Mucosa of descending colon (tissue), 3 donors: Measurements from ENCODE around the gene FLRT2. TPM values are rescaled to one million over a fixed set of nuclear protein-coding genes. Genes with fewer than 3 reads are reported as not detected.

Experiments used
- ATAC-seq: fragments of 200-7000 bp; cut with Tn5 transposase; one replicate; pipeline ENCODE4 v1.9.1; 2020; ENCODE audit warnings: mild to moderate bottlenecking, moderate library complexity
- DNase-seq, 3 donors: peaks; one replicate each; pipeline ENCODE4 v3.0.0-alpha.2; 2020
- H3K36me3 ChIP-seq: fragments of 200-600 bp; one replicate; pipeline ENCODE4 v1.8.0; 2021; ENCODE audit warnings: low read depth, mild to moderate bottlenecking
- H3K4me1 ChIP-seq: fragments of 200-600 bp; one replicate; pipeline ENCODE4 v1.8.0; 2021; ENCODE audit warnings: low read depth, mild to moderate bottlenecking
- H3K4me3 ChIP-seq: fragments of 200-600 bp; one replicate; pipeline ENCODE4 v1.8.0; 2021; ENCODE audit warnings: mild to moderate bottlenecking
- H3K9me3 ChIP-seq: fragments of 200-600 bp; one replicate; pipeline ENCODE4 v1.8.0; 2021; ENCODE audit warnings: mild to moderate bottlenecking
- intact Hi-C, 2 donors: fragments of 100-400 bp; cut with DNase I in 1 of 2; cut with micrococcal nuclease in 1 of 2; formaldehyde crosslinking; loops; one replicate each; pipeline versions ENCODE4 v1.11.0 to v1.11.1; 2022; cut with DNase I, micrococcal nuclease
- total RNA-seq, 3 donors: library from RNA; stranded (reverse); fragmentation: NEBNext Ultra II Directional in 2 of 3; extraction: Animal tissue kit (Norgen Biotek cat#: 25700) in 2 of 3; gene quantifications; one replicate each; pipeline versions ENCODE4 v1.2.1 to v1.2.4, GENCODE V29; 2021 to 2023
- TF ChIP-seq, protein P1 (sequence below): fragments of 200-600 bp; IDR thresholded peaks from one replicate; pipeline ENCODE4 v1.8.0; 2022; ENCODE audit warnings: antibody characterized with exemption, mild to moderate bottlenecking
- donor health status: DM: no; HTN: no; CAD: no; lungs with moderate emphysema.
- donor health status: DM: no; HTN: no; CAD: no.
- donor health status: DM: no; HTN: yes; CAD: no.

FLRT2 gene
- total RNA-seq, 3 donors from 2014 or later = 4.9 to 14.6 (median 7.1) TPM

DNA sequence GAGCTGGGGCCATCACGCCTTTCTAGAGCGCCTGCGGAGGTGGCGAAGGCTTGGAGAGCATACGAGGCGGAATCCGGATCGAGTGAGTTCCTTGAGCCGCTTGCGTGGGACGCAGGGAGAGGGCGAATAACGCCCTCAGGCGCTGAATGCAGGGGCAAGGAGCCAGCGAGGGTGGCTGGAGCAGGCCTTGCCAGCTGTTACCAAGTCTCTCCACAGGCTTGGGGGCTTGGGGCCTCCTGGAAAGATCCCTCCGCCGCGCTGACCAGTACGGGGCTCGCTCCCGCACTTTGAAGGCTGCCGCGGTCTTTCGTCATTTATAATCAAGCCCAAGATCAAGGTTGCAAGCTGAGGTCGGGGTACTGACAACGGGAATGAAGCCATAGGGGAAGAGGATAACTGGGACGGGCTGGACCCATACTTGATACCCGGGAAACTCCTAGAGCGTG lies 1.2 kb downstream of the FLRT2 start:
- intact Hi-C loops = no loop called here
- DNase-seq = peak; percentile 6 to 56 (median 28)
- no peak for ATAC-seq
- TF ChIP-seq, protein P1, sequence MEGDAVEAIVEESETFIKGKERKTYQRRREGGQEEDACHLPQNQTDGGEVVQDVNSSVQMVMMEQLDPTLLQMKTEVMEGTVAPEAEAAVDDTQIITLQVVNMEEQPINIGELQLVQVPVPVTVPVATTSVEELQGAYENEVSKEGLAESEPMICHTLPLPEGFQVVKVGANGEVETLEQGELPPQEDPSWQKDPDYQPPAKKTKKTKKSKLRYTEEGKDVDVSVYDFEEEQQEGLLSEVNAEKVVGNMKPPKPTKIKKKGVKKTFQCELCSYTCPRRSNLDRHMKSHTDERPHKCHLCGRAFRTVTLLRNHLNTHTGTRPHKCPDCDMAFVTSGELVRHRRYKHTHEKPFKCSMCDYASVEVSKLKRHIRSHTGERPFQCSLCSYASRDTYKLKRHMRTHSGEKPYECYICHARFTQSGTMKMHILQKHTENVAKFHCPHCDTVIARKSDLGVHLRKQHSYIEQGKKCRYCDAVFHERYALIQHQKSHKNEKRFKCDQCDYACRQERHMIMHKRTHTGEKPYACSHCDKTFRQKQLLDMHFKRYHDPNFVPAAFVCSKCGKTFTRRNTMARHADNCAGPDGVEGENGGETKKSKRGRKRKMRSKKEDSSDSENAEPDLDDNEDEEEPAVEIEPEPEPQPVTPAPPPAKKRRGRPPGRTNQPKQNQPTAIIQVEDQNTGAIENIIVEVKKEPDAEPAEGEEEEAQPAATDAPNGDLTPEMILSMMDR = no peak
- no peaks in the 10 kb centered on the region for H3K9me3 ChIP-seq
- H3K4me3 ChIP-seq = no peak overlapping the region
- no peaks in the 10 kb centered on the region for H3K4me1 ChIP-seq
- H3K36me3 ChIP-seq = no peaks in the 10 kb centered on the region

DNA sequence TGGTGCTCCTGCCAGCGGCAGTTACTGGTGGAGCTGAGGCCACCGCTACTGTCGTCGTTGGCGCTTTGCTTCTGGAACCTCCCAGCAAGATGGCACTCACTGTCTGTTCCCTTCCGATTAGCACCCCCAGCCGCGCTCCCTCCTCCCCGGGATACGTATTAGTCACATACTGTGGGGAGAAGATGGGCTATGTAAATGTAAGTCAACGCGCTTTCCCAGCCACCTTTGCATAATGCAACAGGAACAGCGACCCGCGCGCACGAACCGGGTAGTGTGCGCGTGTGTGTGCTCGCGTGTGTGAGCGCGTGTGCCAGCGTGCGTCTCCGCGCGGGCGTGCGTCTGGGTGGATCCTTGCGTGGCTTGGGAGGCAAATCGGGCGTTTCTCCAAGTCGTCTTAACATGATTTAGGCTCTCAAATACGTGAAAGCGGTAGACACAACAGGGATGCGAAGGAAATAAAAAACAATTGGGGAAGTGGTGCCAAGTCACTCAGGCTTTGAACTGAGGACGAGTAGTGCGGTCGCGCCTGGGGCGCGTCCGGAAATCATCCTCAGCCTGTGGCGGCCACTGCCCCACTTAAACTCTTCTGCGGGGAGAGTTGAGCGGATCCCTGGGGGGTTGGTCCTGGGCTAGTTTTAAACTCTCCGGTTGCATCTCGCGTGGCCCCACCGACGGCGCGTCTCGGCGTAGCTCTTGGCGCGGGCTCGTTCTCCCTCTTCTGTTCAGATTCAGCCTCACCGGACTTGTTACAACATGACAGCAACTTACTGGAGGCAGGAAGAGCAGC lies 1.8 kb downstream of the FLRT2 start:
- H3K4me1 ChIP-seq = no peaks in the 10 kb centered on the region
- H3K4me3 ChIP-seq = no peak overlapping the region
- no peaks in the 10 kb centered on the region for H3K36me3 ChIP-seq
- DNase-seq = peak; percentile 26 to 66 (median 43)
- ATAC-seq = peak; percentile 36
- intact Hi-C loops = no loop called here
- TF ChIP-seq, protein P1 = no peak
- no peaks in the 10 kb centered on the region for H3K9me3 ChIP-seq

DNA sequence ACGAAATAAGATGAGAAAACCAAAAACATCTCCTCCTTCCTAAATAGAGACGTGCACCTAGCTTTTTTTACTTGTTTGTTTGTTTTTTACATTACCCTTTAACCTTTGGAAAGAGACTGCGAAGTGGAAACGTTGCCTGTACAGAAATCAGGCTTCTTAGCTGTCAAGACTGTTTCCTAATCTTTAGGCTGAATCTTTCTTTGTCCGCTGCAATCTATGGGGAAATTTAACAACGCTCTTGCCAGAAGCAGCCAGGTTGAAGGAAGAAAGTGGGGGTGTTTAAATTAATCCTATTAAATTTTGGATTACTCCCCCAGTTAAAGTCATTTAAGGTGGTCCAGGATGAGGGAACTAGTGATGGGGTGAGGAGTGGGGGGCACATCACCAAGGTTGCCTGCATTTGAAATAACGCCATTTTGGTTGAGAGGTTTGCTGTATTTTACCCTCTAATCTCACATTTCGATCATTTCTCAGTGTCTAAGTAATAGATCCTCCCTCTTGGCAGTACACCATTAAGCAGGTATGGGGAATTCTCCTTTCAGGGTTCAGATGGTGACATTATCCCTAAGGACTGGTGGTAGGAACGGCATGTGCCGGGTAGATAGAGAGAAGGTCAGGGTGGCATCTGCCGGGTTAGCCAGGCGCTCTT lies 2.6 kb downstream of the FLRT2 start:
- intact Hi-C loops = no loop called here
- TF ChIP-seq, protein P1 = no peak
- H3K36me3 ChIP-seq = no peaks in the 10 kb centered on the region
- no peak overlapping the region for H3K4me3 ChIP-seq
- ATAC-seq (no peak), DNase-seq (no peak)
- H3K9me3 ChIP-seq = no peaks in the 10 kb centered on the region
- H3K4me1 ChIP-seq = no peaks in the 10 kb centered on the region

DNA sequence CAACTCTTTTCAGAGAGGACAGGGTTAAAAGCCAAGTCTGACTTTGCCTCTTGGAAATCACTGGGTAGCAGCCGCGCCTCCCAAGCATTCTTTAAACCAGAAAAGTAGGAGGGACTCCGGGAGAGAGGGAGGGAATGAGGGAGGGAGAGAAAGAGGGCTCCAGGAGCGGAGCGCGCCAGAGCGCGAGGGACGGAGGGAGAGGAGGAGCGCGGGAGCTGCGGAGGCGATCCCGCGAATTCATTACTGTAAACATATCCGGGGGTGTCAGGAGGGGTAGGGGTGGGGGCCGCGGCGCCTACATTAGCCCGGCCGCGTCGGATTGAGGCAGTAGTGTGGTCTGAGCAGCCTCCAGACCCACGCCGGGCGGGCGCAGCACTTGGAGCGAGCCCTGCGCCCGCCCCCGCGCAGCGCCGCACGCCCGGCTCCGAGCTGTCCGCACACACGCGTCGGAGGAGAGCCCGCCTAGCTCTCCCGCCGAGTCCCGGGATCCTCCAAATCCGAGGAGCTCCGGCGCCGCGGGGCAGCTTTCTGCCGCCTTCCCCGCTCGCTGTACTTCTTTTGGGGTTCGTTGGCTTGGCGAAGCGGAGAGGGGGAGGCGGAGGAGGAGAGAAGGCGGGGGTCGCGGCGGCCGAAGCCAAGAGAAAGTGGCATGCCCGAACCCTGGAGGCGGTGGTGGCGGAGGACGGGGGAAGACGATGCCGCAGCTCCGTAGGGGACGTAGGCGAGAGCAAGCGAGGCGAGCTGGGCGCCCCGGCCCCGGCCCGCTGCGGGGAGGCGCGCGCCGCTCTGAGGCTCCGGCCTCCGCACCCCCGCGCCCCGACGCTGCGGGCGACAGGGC lies 3.3 kb downstream of the FLRT2 start:
- no peak overlapping the region for H3K4me3 ChIP-seq
- TF ChIP-seq, protein P1 = no peak
- H3K9me3 ChIP-seq = no peaks in the 10 kb centered on the region
- ATAC-seq (peak; percentile 46), DNase-seq (peak in 2 of 3 donors; percentile 26 to 50)
- intact Hi-C loops = no loop called here
- no peaks in the 10 kb centered on the region for H3K36me3 ChIP-seq
- H3K4me1 ChIP-seq = no peaks in the 10 kb centered on the region

DNA sequence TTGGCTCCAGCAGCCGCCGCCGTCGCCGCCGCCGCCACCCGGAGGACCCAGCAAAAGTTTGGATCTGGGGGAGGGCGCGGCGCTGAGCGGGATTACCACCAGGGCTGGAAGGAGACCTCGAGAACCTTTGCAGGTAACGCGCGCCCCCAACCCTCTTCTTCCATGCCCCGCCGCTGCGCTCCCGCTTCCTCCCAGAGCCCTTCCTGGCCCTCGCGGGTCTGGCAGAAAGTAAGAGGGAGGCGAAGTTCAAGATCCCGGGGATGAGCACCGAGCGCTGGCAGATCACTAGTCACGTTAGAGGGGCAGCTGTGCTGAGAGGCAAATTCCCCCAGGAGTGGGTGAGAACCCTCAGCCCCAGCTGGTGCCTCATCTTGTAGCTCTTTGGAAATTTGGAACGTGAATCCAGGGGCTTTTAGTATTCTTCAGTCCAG lies 3.9 kb downstream of the FLRT2 start:
- no peak overlapping the region for H3K4me3 ChIP-seq
- no peaks in the 10 kb centered on the region for H3K9me3 ChIP-seq
- TF ChIP-seq, protein P1 = no peak
- intact Hi-C loops = no loop called here
- no peak for ATAC-seq
- no peaks in the 10 kb centered on the region for H3K4me1 ChIP-seq
- no peaks in the 10 kb centered on the region for H3K36me3 ChIP-seq
- DNase-seq = peak in 1 of 3 donors; percentile 42
